NB4 (cell line): ENCODE measurements around the gene DCAF11.

Experiments
- CTCF ChIP-seq: IDR thresholded peaks from one replicate; pipeline ENCODE4 v1.5.1; 2012; ENCODE audit warnings: low read depth, low read length
- MAX ChIP-seq: IDR thresholded peaks from 2 replicates; pipeline ENCODE4 v1.6.1; 2011; ENCODE audit warnings: low read depth, low read length
- MYC ChIP-seq: IDR thresholded peaks from 2 replicates; pipeline ENCODE4 v1.6.1; 2011; ENCODE audit warnings: low read depth, low read length
- POLR2A ChIP-seq: IDR thresholded peaks from 2 replicates; pipeline ENCODE4 v1.6.1; 2011; ENCODE audit warnings: mild to moderate bottlenecking; ENCODE audit not compliant: insufficient read length; ENCODE audit errors: extremely low read depth

- no peak for TF ChIP-seq POLR2A
- TF ChIP-seq CTCF: no peak
- no peak for TF ChIP-seq MAX
- no peak for TF ChIP-seq MYC
Observed at GRCh38 chr14:24160499-24160849, 45.9 kb downstream of the DCAF11 start.
